Mesangial cell (primary cell): ENCODE data around the gene TBC1D3G. TPM values are rescaled to one million over a fixed set of nuclear protein-coding genes. Genes with fewer than 3 reads are reported as not detected.

Experiments used
- total RNA-seq: library from RNA; depleted of rRNA; stranded (reverse); fragments of >200 nt; gene quantifications from 2 replicates; pipeline ENCODE4 v1.2.3, GENCODE V29; 2015

Gene TBC1D3G
- total RNA-seq: not detected in 2 replicates

DNA sequence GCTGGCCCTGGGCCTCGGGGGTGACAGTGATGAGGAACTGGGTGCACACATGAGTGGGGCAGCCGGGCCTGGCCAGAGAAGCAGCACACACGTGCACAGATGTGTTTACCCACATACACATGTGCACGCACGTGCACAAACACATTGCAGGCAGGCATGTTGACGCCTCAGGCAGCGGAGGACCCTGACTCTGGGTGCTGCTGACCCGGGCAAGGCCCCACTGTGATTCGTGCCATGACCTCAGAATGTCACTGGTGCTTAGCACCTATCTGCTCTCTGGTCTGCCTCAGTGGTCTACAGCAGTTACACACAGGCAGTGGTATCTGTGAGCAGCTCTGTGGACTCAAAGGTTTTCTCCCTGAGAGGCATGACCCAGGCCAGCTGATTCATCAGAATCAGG is at the start of gene TBC1D3G:
Gene TBC1D3G, plus strand, starts transcription at position 301 of the 400 bp plus-strand sequence. CDS start 1,528 bp downstream, outside the sequence.

Other genes starting within 250 kb of the TBC1D3G start
- not detected in 2 replicates for gene CCL3, start 233.7 kb upstream of the TBC1D3G start, total RNA-seq
- not detected in 2 replicates for gene CCL4, start 220.1 kb upstream of the TBC1D3G start, total RNA-seq
- 1.8 TPM in 1 of 2 replicates, not detected in the other for gene TBC1D3B, start 147.2 kb upstream of the TBC1D3G start, total RNA-seq
- gene CCL3L1, start 127.1 kb upstream of the TBC1D3G start, total RNA-seq: not detected in 2 replicates
- gene CCL4L2, start 112.8 kb upstream of the TBC1D3G start, total RNA-seq: not detected in 2 replicates
- 2.5 TPM in 1 of 2 replicates, not detected in the other for gene TBC1D3I, start 59.3 kb upstream of the TBC1D3G start, total RNA-seq
- not detected in 2 replicates for gene TBC1D3H, start 64.6 kb downstream of the TBC1D3G start, total RNA-seq
- 33.5 and 38.1 TPM in 2 replicates for gene ZNHIT3, start 162.8 kb downstream of the TBC1D3G start, total RNA-seq
- 48.7 and 95.5 TPM in 2 replicates for gene MYO19, start 211.0 kb downstream of the TBC1D3G start, total RNA-seq
- gene PIGW, start 211.1 kb downstream of the TBC1D3G start, total RNA-seq: 4.6 and 9.9 TPM in 2 replicates
- 24.9 and 36.0 TPM in 2 replicates for gene GGNBP2, start 221.0 kb downstream of the TBC1D3G start, total RNA-seq